Measurements from ENCODE around the gene ARHGEF17.

GRCh38 chr11:73397468-73398131 lies 89.5 kb downstream of the ARHGEF17 start:
- TF ChIP-seq POLR2A (IDR thresholded peaks at IDR 0.05; ENCODE audit: control extremely low read depth in 1 of 2, low read depth in 2 of 2, low read length in 2 of 2) (no peak), EGR1 (IDR thresholded peaks at IDR 0.05; ENCODE audit: borderline replicate concordance, low read depth, low read length) (no peak), CREB1 (IDR thresholded peaks at IDR 0.05) (no peak)

All from H1 (cell line).